Mucosa of descending colon (tissue), 3 donors: ENCODE results near the gene ZNF90. TPM values are rescaled to one million over a fixed set of nuclear protein-coding genes. Genes with fewer than 3 reads are reported as not detected.
"Not testable (repeated sequence)": the region's sequence is repeated elsewhere in the genome, so short reads cannot be mapped to it uniquely, and the experiment has no call there.

Experiments
- ATAC-seq: fragments of 200-7000 bp; cut with Tn5 transposase; one replicate; pipeline ENCODE4 v1.9.1; 2020; ENCODE audit warnings: mild to moderate bottlenecking, moderate library complexity
- DNase-seq, 3 donors: peaks; one replicate each; pipeline ENCODE4 v3.0.0-alpha.2; 2020
- H3K36me3 ChIP-seq: fragments of 200-600 bp; one replicate; pipeline ENCODE4 v1.8.0; 2021; ENCODE audit warnings: low read depth, mild to moderate bottlenecking
- H3K4me1 ChIP-seq: fragments of 200-600 bp; one replicate; pipeline ENCODE4 v1.8.0; 2021; ENCODE audit warnings: low read depth, mild to moderate bottlenecking
- H3K4me3 ChIP-seq: fragments of 200-600 bp; one replicate; pipeline ENCODE4 v1.8.0; 2021; ENCODE audit warnings: mild to moderate bottlenecking
- H3K9me3 ChIP-seq: fragments of 200-600 bp; one replicate; pipeline ENCODE4 v1.8.0; 2021; ENCODE audit warnings: mild to moderate bottlenecking
- intact Hi-C, 2 donors: fragments of 100-400 bp; cut with DNase I in 1 of 2; cut with micrococcal nuclease in 1 of 2; formaldehyde crosslinking; loops; one replicate each; pipeline versions ENCODE4 v1.11.0 to v1.11.1; 2022; cut with DNase I, micrococcal nuclease
- total RNA-seq, 3 donors: library from RNA; stranded (reverse); fragmentation: NEBNext Ultra II Directional in 2 of 3; extraction: Animal tissue kit (Norgen Biotek cat#: 25700) in 2 of 3; gene quantifications; one replicate each; pipeline versions ENCODE4 v1.2.1 to v1.2.4, GENCODE V29; 2021 to 2023
- TF ChIP-seq, protein P1 (sequence below): fragments of 200-600 bp; IDR thresholded peaks from one replicate; pipeline ENCODE4 v1.8.0; 2022; ENCODE audit warnings: antibody characterized with exemption, mild to moderate bottlenecking
- donor health status: DM: no; HTN: no; CAD: no; lungs with moderate emphysema.
- donor health status: DM: no; HTN: no; CAD: no.
- donor health status: DM: no; HTN: yes; CAD: no.

The ZNF90 gene
- total RNA-seq, 3 donors from 2014 or later: 1.9 to 4.7 (median 2.9) TPM

DNA sequence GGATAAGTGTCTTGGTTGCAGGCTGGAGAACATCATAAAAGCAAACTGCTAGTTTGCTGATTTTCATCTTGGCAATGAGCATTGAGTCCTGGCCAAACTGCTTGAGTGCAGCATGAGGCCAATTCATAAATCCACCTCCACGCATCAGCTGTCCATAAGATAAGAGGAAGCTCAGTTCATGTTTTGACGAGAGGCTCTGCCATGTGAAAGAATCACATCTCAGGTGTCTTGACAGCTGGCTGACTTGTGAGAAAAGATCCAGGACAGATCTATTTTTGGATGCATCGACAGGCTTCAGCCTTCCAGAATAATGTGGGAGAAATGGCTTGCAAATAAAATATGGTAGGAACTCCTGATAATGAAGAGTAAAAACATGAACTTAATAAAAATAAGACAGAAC is 33.1 kb upstream of the ZNF90 start:
- Histone ChIP-seq H3K4me1 (no peaks in the 10 kb centered on the region), H3K36me3 (no peaks in the 10 kb centered on the region), H3K9me3 (no peaks in the 10 kb centered on the region), H3K4me3 (no peak overlapping the region)
- TF ChIP-seq, protein P1, sequence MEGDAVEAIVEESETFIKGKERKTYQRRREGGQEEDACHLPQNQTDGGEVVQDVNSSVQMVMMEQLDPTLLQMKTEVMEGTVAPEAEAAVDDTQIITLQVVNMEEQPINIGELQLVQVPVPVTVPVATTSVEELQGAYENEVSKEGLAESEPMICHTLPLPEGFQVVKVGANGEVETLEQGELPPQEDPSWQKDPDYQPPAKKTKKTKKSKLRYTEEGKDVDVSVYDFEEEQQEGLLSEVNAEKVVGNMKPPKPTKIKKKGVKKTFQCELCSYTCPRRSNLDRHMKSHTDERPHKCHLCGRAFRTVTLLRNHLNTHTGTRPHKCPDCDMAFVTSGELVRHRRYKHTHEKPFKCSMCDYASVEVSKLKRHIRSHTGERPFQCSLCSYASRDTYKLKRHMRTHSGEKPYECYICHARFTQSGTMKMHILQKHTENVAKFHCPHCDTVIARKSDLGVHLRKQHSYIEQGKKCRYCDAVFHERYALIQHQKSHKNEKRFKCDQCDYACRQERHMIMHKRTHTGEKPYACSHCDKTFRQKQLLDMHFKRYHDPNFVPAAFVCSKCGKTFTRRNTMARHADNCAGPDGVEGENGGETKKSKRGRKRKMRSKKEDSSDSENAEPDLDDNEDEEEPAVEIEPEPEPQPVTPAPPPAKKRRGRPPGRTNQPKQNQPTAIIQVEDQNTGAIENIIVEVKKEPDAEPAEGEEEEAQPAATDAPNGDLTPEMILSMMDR: no peak
- DNase-seq: no peak
- ATAC-seq: no peak
- intact Hi-C loops: no loop called here

DNA sequence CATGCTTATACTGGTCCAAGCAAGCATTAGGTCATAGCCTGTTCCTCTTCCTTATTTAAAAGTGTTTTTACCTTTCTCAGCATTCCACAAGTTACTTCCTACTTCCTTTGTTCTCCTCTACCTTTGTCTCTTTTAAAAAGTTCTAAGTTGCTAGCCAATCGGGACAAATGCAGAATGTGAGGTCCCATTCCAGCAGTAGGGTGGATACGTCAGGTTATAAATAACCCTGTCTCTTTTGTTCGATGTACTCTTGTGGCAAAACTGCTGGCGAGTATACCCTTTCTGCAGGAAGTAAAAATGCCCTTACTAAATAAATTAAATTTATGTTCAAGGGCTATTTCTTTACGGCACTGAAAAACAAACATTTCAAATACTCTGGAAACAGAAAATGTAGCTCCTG is 32.1 kb upstream of the ZNF90 start:
- ATAC-seq: not testable (repeated sequence)

DNA sequence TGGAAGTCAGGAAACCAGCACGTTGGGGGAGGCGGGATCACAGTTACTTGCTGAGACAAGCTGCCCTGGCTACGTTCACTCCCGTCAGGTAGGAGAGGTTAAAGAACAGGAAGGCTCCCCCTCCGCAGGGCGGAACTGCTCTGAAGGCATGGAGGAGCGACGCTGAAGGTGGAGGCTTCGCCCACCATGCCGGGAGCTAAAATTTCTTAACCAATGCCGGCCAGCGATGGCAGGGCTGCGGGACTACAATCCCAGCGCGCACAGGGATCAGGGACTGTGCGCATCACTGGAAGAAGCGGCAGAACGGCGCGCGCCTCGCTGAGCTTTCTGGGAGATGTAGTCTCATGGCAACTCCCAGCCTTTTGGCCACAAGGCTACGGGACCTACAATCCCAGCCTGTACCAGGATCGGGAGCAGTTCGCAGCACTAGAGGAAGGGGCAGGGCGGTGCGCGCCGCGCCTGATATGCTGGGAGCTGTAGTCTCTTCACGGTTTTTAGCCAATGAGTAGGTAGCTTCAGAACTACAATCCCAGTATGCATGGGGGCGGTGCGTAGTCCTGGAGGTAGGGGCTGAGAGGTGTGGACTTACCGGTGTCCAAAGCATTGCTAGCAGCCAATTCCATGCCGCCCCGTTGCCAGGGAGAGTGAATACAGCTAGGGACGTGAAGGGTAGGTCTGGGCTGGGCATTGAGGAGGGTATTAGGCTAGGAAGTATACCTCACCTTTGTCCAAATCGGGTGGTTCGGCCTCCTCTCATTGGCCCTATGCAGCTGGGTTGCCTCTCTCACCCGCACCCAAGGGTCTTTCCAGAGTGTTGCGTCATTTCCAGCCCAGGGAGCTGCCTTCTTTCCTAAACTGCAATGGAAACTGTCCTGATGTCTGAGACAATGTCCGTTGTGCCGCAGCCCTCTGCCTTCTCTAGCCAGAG is 25.7 kb upstream of the ZNF90 start:
- Histone ChIP-seq H3K9me3 (no peaks in the 10 kb centered on the region), H3K4me3 (peak overlapping the region; percentile 29), H3K36me3 (no peaks in the 10 kb centered on the region), H3K4me1 (no peaks in the 10 kb centered on the region)
- intact Hi-C loops: no loop called here
- TF ChIP-seq, protein P1: no peak
- ATAC-seq (peak; percentile 99), DNase-seq (peak; percentile 94 to 95 (median 94))

More for the DNA sequence above, 32.1 kb upstream of the ZNF90 start:
- intact Hi-C loops, H3K4me3 ChIP-seq, H3K9me3 ChIP-seq, H3K4me1 ChIP-seq, DNase-seq, H3K36me3 ChIP-seq: not testable (repeated sequence)

DNA sequence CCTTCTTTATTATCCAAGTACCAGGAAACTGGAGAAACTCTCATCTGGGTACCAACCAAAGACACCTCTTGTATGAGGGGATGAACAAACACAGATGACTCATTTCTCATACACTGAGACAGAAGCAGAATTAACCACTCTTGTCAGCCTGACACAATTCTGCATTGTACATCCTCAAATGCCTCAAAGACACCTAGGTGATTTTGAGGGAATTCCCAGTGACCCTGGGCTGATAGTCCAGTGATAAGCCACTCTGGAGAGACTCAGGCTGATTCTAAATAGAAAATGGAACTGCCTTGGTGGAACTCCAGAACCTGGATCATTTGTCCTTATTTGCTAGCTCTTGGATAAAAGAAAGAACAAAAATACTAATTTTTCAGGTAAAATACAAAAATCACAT is 19.1 kb upstream of the ZNF90 start:
- ATAC-seq, H3K4me3 ChIP-seq, H3K9me3 ChIP-seq, DNase-seq, H3K36me3 ChIP-seq, intact Hi-C loops, H3K4me1 ChIP-seq: not testable (repeated sequence)

DNA sequence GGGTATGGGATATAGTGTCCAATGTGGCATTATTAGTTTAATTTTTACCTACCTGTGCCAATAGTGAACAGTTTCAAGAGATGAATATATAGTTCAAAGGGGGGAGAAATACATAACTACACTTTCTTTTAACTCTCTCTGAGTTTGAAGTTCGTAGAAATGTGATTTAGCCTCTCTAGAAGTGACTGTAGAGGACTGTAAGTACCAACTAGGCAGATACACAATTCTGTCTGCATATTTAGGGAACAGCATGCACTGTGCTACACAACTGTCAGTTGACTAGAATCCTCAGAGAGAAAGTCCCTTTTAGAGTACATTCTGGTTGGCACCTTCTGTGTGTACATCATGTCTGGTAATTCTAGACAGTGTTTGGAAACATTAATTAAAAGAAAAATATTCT is 17.5 kb upstream of the ZNF90 start:
- no peak for DNase-seq
- H3K36me3 ChIP-seq: no peaks in the 10 kb centered on the region
- intact Hi-C loops: no loop called here
- no peaks in the 10 kb centered on the region for H3K4me1 ChIP-seq
- TF ChIP-seq, protein P1: no peak
- H3K9me3 ChIP-seq: no peaks in the 10 kb centered on the region
- no peak overlapping the region for H3K4me3 ChIP-seq
- ATAC-seq: no peak

DNA sequence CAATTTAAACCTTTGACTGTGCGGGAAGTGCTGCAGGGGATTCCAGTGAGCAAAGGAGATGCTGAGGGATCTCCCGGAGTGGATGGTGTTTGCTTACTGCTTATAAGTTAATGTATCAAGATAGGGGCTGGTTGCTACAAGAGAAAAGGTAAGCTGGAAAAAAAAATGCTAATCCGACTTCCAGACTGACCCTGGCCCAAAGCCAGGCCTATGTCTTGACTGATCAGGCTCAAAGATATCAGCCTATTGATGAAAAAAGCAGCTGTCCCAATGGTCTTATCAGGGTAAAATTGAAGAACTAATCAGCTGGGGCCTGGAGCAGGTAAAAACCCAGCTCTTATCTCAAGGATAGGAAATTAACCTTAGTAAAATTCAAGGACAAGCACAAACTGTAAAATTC is 10.9 kb upstream of the ZNF90 start:
- ATAC-seq: no peak
- TF ChIP-seq, protein P1: no peak
- no peaks in the 10 kb centered on the region for H3K36me3 ChIP-seq
- intact Hi-C loops: no loop called here
- no peaks in the 10 kb centered on the region for H3K4me1 ChIP-seq
- no peak for DNase-seq
- peaks cover 3% of the 10 kb centered on the region for H3K9me3 ChIP-seq
- no peak overlapping the region for H3K4me3 ChIP-seq
